ENCODE data around the gene RHBDF2.

- TF ChIP-seq CTCF (IDR thresholded peaks at IDR 0.05) (no peak), EZH2phosphoT487 (IDR thresholded peaks at IDR 0.05) (peak; percentile 44)
Measured at GRCh38 chr17:76537578-76538280, 36.5 kb upstream of the RHBDF2 start, which contains the start of gene CYGB.

All from neural progenitor cell (in vitro differentiated cells).